PC-3 (cell line): ENCODE data around the gene SMPD3.

Experiments used
- CTCF ChIP-seq: fragments of 300-600 bp; sonication (generic); conservative IDR thresholded peaks from 2 replicates; pipeline ENCODE4 v1.5.1; 2017; ENCODE audit warnings: antibody characterized with exemption, low read depth, mild to moderate bottlenecking, low read length
- EZH2 ChIP-seq: fragments of 300-600 bp; sonication (generic); IDR thresholded peaks from one replicate; pipeline ENCODE4 v1.6.1; 2017; ENCODE audit warnings: antibody characterized with exemption, mild to moderate bottlenecking, low read length; ENCODE audit not compliant: unreplicated experiment
- EZH2phosphoT487 ChIP-seq: fragments of 300-600 bp; sonication (generic); IDR thresholded peaks from 2 replicates; pipeline ENCODE4 v1.6.1; 2018; ENCODE audit warnings: mild to moderate bottlenecking, antibody characterized with exemption, low read length, borderline replicate concordance

- TF ChIP-seq CTCF (no peak), EZH2phosphoT487 (no peak), EZH2 (no peak)
Observed at GRCh38 chr16:68351463-68351862, 96.8 kb downstream of the SMPD3 start.
